A172 (cell line): ENCODE measurements around the gene C8G. TPM values are rescaled to one million over a fixed set of nuclear protein-coding genes. Genes with fewer than 3 reads are reported as not detected.

Experiments used
- DNase-seq: peaks from one replicate; pipeline ENCODE4 v3.0.0-alpha.2; 2015; ENCODE audit warnings: low spot score
- total RNA-seq: library from RNA; depleted of rRNA; stranded (reverse); fragments of >200 nt; shearing (Covaris generic); gene quantifications from 2 replicates; pipeline ENCODE4 v1.2.3, GENCODE V29; 2014

Gene C8G
- total RNA-seq, 1 experiment from 2014 or later = not detected

- no peak for DNase-seq
These were observed 3.6 kb upstream of the C8G start for GRCh38 chr9:136941231-136942111.

GRCh38 chr9:136942112-136942880 is 2.7 kb upstream of the C8G start:
- DNase-seq = no peak

GRCh38 chr9:136942881-136943230 is 2.2 kb upstream of the C8G start:
- no peak for DNase-seq

GRCh38 chr9:136943291-136944211 is 1.5 kb upstream of the C8G start:
- DNase-seq = peak; percentile 46

DNA sequence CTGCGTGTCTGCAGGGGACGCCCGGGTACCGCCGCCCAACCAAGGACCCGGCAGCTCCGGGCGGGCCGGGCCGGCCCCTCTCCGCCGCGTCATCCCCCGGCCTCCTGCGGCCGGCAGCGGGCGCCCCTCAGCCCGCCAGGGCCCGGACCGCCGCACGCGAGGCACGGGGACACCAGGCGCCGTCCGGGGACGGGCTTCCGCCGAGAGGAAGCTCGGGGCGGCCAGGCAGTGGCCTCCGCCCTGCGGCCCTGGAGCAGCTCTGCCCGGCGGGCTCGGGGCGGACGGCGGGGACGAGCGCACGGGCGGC is 878 bp upstream of the C8G start:
- no peak for DNase-seq

GRCh38 chr9:136945333-136946227 is 537 bp downstream of the C8G start:
- no peak for DNase-seq

GRCh38 chr9:136946228-136947027 is 1.4 kb downstream of the C8G start:
- no peak for DNase-seq

- DNase-seq = no peak
These were observed 2.2 kb downstream of the C8G start for GRCh38 chr9:136947028-136947891.

DNA sequence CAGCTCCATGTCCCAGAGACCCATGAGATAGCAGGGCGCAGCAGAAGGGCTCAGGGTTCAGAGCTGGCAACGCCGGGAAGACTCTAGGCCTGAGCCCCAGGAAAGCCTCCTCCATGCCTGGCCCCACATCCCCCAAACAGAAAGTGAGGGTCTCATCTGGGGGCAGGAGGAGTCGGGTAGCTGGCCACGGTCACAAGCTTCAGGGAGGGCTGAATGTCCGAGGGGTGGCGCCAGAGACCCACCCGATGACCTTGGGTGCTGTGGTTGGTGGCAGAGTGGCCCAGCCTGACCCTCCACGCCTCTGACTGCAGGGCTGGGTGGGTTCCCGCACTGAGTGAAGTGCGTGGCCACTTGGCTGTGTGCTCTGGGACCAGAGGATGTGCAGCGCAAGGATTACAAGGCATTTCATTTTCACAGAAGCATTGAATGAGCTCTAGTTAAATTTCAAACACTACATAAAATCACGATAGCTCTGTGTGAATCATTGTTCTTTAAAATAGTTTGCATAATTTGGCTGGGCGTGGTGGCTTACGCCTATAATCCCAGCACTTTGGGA is 3.0 kb downstream of the C8G start:
- peak; percentile 69 for DNase-seq

DNA sequence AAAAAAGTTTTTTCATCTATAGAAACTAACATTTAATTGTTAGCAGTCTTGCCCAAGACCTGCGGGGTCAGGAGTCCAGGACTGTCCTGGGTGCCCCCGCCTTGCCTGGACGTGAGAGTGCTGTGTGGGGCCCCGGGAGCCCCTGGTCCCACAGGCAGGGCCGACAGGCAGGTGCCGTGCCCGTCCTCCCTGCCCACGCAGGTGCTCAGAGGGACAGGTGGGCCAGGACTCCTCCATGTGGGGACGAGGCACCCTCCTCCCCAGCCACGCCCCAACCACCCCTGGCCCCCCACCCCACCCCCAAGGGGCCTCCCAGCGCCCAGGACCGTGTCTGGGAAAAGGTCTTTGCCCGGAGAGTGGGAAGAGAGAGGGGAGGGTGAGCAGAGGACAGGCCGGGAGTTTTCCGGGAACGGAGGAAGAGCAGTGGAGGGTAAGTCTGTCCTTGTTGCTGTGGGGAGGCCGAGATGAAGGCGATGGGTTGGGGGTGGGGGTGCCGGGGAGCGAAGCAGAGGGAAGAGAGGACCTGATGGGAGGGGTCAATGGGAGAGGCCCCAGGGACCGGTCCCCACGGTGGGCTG is 4.3 kb downstream of the C8G start:
- no peak for DNase-seq

GRCh38 chr9:136949817-136950655 is 5.0 kb downstream of the C8G start:
- DNase-seq = peak; percentile 95

DNA sequence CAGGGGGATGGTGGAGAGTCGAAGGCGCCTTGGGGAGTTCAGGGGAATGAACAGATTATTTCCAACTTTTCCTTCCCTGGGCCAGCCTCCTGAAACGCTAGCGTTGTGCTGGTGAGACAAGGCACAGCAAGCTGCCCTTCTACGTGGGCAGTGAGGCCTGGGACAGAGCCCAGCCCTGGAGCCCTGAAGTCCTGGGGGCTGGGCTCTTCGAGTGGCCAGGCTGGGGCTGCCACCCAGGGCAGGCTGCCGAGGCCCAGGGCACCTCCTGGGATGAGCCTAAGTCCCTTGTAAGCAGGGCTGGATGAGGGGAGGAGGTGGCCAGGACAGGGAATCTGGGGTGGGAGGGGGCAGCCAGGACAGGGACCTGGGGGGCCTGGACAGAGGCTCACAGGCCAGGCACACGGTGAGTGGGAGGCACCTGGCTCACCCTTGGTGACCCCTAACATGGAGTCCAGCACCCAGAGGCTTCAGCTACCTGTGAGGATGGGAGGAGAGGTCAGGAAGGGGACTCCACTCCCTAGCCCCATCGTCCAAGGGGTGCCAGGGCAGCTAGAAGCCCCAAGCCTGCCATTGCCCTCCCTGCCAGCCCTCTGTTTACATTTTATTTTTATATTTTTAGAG is 5.7 kb downstream of the C8G start:
- DNase-seq = peak; percentile 28

- DNase-seq = no peak
These were observed 6.7 kb downstream of the C8G start, which contains the start of gene LCN12 for GRCh38 chr9:136951541-136952320. LCN12 (plus strand) TSS chr9:136952273; CDS start chr9:136952328, 55 bp downstream.

GRCh38 chr9:136952321-136952850 is 7.3 kb downstream of the C8G start:
- DNase-seq = no peak

DNA sequence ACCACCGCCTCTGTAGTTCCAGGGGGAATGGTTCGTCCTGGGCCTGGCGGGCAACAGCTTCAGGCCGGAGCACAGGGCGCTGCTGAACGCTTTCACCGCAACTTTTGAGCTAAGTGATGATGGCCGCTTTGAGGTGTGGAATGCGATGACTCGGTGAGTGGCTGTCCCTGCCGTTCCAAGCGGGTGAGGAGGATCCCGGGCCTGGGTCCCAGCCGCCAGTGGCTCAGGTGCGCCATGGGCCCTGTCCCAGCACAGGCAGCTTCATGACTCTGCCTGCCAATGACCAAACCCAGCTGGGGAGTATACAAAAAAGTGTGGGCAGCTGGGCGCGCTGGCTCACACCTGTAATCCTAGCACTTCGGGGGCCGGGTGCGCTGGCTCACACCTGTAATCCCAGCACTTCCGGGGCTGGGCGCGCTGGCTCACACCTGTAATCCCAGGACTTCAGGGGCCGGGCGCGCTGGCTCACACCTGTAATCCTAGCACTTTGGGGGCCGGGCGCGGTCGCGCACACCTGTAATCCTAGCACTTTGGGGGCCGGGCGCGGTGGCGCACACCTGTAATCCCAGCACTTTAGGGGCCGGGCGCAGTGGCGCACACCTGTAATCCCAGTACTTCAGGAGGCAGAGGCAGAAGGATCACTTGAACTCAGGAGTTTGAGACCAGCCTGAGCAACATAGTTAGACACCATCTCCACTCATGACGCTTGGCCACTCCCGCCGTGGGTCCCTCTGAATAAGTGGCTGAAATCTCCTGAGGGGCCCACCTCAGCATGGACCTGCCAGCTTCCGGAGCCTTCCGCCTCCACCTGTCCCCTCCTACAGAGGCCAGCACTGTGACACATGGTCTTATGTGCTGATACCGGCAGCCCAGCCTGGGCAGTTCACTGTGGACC is 8.1 kb downstream of the C8G start:
- DNase-seq = no peak
